Ascending aorta (tissue), 2 donors: ENCODE data around the gene PRUNE2. TPM values are rescaled to one million over a fixed set of nuclear protein-coding genes. Genes with fewer than 3 reads are reported as not detected.

ENCODE experiments used
- DNase-seq, 2 donors: peaks; one replicate each; pipeline ENCODE4 v3.0.0-alpha.2; 2019; ENCODE audit warnings: low spot score in 2 of 2
- H3K27ac ChIP-seq, 2 donors: fragments of 200-600 bp; sonication (generic); one replicate each; pipeline ENCODE4 v1.5.1; 2016 to 2017; ENCODE audit warnings: mild to moderate bottlenecking in 1 of 2
- H3K27me3 ChIP-seq: fragments of 200-600 bp; sonication (generic); one replicate; pipeline ENCODE4 v1.5.1; 2017
- H3K36me3 ChIP-seq, 2 donors: fragments of 200-600 bp; sonication (generic); one replicate each; pipeline ENCODE4 v1.5.1; 2016
- H3K4me1 ChIP-seq, 2 donors: fragments of 200-600 bp; sonication (generic); one replicate each; pipeline ENCODE4 v1.5.1; 2016 to 2017; ENCODE audit warnings: mild to moderate bottlenecking in 1 of 2
- H3K4me3 ChIP-seq, 2 donors: fragments of 200-600 bp; sonication (generic); one replicate each; pipeline ENCODE4 v1.5.1; 2016 to 2017; ENCODE audit warnings: mild to moderate bottlenecking in 1 of 2
- H3K9me3 ChIP-seq, 2 donors: fragments of 200-600 bp; sonication (generic); one replicate each; pipeline ENCODE4 v1.5.1; 2016
- intact Hi-C: fragments of 100-400 bp; cut with DNase I; formaldehyde crosslinking; loops from one replicate; pipeline ENCODE4 v1.15.1; 2023
- total RNA-seq: library from RNA; depleted of rRNA; stranded (reverse); fragments of >200 nt; gene quantifications from one replicate; pipeline ENCODE4 v1.1.0, GENCODE V29; 2016
- TF ChIP-seq, protein P1 (sequence below), 3 experiments: fragments of 200-600 bp in 2 of 3; fragments of 450-650 bp in 1 of 3; sonication (generic) in 2 of 3; IDR thresholded peaks; one replicate each; pipeline ENCODE4 v1.5.1; 2016 to 2019; ENCODE audit warnings: antibody characterized with exemption in 3 of 3, mild to moderate bottlenecking in 1 of 3, moderate library complexity in 1 of 3

Gene PRUNE2
- total RNA-seq, 1 donor from 2014 or later, result 200 TPM

DNA sequence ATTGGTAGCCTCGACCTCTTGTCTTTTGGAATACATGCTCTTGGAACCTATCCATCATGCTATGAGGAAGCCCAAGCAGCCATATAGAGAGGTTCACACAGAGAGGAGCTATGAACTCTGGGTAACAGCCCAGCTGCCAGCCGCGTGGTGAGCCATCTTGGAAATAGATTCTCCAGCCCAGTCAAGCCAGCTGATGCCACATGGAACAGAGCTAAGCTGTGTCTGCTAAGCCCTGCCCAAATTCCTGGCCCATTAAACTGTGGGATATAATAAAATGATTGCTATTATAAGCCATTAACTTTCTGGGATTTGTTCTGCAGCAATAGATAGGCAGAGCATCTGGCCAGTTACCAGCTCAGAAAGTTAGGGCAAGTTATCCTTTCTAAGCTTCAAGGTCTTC is 4.9 kb upstream of the PRUNE2 start:
- no peaks in the 10 kb centered on the region for H3K36me3 ChIP-seq
- no peaks in the 10 kb centered on the region for H3K9me3 ChIP-seq
- no peaks in the 10 kb centered on the region for H3K27me3 ChIP-seq
- H3K4me3 ChIP-seq, result no peak overlapping the region
- H3K27ac ChIP-seq, result no peak overlapping the region
- TF ChIP-seq, protein P1, sequence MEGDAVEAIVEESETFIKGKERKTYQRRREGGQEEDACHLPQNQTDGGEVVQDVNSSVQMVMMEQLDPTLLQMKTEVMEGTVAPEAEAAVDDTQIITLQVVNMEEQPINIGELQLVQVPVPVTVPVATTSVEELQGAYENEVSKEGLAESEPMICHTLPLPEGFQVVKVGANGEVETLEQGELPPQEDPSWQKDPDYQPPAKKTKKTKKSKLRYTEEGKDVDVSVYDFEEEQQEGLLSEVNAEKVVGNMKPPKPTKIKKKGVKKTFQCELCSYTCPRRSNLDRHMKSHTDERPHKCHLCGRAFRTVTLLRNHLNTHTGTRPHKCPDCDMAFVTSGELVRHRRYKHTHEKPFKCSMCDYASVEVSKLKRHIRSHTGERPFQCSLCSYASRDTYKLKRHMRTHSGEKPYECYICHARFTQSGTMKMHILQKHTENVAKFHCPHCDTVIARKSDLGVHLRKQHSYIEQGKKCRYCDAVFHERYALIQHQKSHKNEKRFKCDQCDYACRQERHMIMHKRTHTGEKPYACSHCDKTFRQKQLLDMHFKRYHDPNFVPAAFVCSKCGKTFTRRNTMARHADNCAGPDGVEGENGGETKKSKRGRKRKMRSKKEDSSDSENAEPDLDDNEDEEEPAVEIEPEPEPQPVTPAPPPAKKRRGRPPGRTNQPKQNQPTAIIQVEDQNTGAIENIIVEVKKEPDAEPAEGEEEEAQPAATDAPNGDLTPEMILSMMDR (IDR thresholded peaks at IDR 0.05), result no peak
- H3K4me1 ChIP-seq, result no peaks in the 10 kb centered on the region
- no peak for DNase-seq
- intact Hi-C loops, result no loop called here

DNA sequence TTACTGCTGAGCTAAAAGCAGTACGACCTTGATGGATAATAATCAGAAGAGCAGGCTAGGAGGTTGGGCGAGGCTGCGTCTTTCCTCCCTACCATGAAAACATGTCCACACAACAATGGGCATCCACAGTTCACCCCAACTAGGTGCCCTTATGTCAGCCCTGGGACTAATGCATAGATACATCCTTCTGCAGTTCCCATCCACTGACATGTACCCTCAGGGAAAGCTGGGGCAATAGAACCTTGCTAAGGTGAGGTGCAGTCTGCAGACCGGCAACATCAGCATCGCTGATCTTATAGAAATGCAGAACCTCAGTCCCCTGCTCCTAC is 697 bp upstream of the PRUNE2 start:
- Histone ChIP-seq H3K27ac (peak overlapping the region; percentile 85 to 90), H3K4me1 (no peaks in the 10 kb centered on the region), H3K4me3 (peak overlapping the region; percentile 70 to 87), H3K9me3 (no peaks in the 10 kb centered on the region), H3K27me3 (no peaks in the 10 kb centered on the region), H3K36me3 (no peaks in the 10 kb centered on the region)
- intact Hi-C loops, result loop anchor here (1.0 to 10.0 kb wide), 7 partner anchors 20 to 512 kb away; partner anchors contain the start of gene RFK
- DNase-seq, result no peak
- TF ChIP-seq, protein P1 (IDR thresholded peaks at IDR 0.05), result no peak

DNA sequence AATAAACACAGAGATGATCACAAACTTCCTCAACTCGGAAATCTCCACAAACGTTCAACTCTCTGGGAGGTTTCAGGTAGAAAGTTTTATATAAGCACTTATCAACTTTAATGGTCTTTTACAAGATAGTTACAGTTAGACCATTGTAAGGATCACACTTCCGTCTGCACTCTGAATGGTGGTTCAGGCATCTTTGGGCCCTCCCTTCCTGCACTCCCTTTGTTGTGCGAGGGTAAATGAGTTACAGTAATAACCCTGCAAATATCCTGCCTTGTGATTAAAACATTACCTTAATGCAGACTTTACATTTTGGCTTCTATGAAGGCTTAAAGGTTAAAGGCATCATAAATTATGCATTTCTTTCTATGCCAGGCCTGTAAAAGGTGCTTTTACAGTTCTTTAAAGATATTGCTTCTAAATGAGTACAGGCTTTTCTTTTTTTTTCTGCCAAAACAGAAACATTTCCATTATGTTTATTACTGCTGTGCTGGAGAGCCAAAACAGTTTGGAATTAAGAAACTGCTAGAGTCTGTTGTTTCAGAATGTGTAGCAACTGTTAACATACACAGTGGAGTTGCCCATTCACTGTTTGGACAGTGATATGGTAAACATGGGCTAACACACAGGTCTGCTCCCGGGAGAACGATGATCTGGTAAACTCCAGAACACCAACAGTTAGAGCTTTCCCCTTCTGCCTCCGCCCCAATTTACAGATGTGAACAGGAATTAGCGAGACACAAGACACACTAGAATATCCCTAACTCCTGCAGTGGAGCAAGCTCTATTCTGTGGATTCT is 1.1 kb downstream of the PRUNE2 start:
- peak overlapping the region; percentile 70 to 87 for H3K4me3 ChIP-seq
- TF ChIP-seq, protein P1 (IDR thresholded peaks at IDR 0.05), result no peak
- no peak for DNase-seq
- no peaks in the 10 kb centered on the region for H3K36me3 ChIP-seq
- peaks cover 0 to 6% of the 10 kb centered on the region in 2 donors for H3K4me1 ChIP-seq
- no peaks in the 10 kb centered on the region for H3K27me3 ChIP-seq
- intact Hi-C loops, result loop anchor here (5.0 to 10.0 kb wide), 5 partner anchors 38 to 510 kb away; partner anchors contain the start of gene RFK
- H3K27ac ChIP-seq, result peak overlapping the region; percentile 85 to 90
- no peaks in the 10 kb centered on the region for H3K9me3 ChIP-seq

DNA sequence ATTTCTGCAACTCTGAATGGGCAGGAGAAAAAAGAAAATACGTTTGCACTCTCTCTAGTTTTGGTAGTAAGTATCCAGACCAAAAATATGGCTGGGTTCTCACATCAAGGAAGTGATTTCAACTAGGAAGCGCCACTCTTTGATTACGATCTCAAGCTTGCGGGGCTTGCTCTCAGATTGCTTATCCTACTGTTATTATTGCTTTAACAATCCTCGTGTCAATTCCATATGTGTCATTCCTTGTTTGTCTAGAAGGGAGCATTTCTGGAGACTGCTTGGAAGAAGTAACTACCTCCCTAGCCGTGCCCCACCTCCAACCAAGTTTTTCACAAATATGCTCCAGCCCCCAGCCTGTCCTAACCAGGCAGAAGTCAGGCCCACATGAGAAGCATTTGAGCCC is 3.5 kb downstream of the PRUNE2 start:
- Histone ChIP-seq H3K4me3 (peak overlapping the region; percentile 21 to 87), H3K4me1 (peaks cover 7 to 22% of the 10 kb centered on the region in 2 donors), H3K27me3 (no peaks in the 10 kb centered on the region), H3K36me3 (no peaks in the 10 kb centered on the region), H3K9me3 (no peaks in the 10 kb centered on the region), H3K27ac (no peak overlapping the region)
- TF ChIP-seq, protein P1 (IDR thresholded peaks at IDR 0.05), result no peak
- no peak for DNase-seq
- intact Hi-C loops, result loop anchor here (10.0 kb wide), 2 partner anchors 248 to 508 kb away; partner anchors contain the start of gene RFK

DNA sequence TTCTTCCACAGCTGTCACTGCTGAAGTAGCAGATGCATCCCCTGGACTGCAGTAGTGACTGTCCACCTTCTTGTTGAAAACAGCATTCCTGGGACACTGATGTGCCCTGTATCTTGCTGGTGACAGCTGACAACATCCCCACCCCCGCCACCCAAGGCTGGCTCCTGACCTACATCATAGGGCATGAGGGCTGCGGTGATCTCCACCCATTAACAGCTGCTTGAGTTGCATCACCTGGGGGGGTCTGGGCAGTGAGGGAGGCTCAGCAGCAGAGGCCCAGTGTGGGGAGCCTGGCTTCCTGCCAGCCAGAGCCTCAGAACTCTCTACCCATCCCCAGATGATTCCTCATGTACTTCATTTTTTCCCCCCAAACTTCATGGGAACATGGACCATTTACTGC is 4.1 kb downstream of the PRUNE2 start:
- H3K36me3 ChIP-seq, result no peaks in the 10 kb centered on the region
- no peak for DNase-seq
- no peak overlapping the region for H3K27ac ChIP-seq
- no peaks in the 10 kb centered on the region for H3K27me3 ChIP-seq
- H3K4me1 ChIP-seq, result peaks cover 7 to 22% of the 10 kb centered on the region in 2 donors
- peak overlapping the region; percentile 0 to 87 for H3K4me3 ChIP-seq
- H3K9me3 ChIP-seq, result no peaks in the 10 kb centered on the region
- TF ChIP-seq, protein P1 (IDR thresholded peaks at IDR 0.05), result no peak
- intact Hi-C loops, result loop anchor here (10.0 kb wide), 2 partner anchors 247 to 507 kb away; partner anchors contain the start of gene RFK
